HepG2 (cell line): ENCODE results near the gene RABGAP1L. TPM values are rescaled to one million over a fixed set of nuclear protein-coding genes. Genes with fewer than 3 reads are reported as not detected.

Source experiments
- ARNT2 ChIP-seq: sonication (generic); formaldehyde crosslinking; IDR thresholded peaks from 2 replicates; pipeline ENCODE4 v1.8.0; 2022; ENCODE audit warnings: mild to moderate bottlenecking, low read depth, missing genetic modification reagents, moderate library complexity
- EHMT2 ChIP-seq: fragments of 200-600 bp; sonication (generic); IDR thresholded peaks from 2 replicates; pipeline ENCODE4 v1.7.0; 2017; ENCODE audit warnings: antibody characterized with exemption, low read depth, low read length, borderline replicate concordance
- SMYD3 ChIP-seq: sonication (generic); formaldehyde crosslinking; IDR thresholded peaks from 2 replicates; pipeline ENCODE4 v1.8.1; 2023; ENCODE audit warnings: mild to moderate bottlenecking, missing genetic modification reagents
- SRF ChIP-seq: IDR thresholded peaks from 2 replicates; pipeline ENCODE4 v1.6.1; 2011; ENCODE audit warnings: mild to moderate bottlenecking, low read depth, low read length, moderate library complexity
- ZBTB42 ChIP-seq: sonication (generic); formaldehyde crosslinking; IDR thresholded peaks from 2 replicates; pipeline ENCODE4 v1.5.0; 2020; ENCODE audit warnings: mild to moderate bottlenecking, missing genetic modification reagents
- ZNF256 ChIP-seq: sonication (generic); formaldehyde crosslinking; conservative IDR thresholded peaks from 2 replicates; pipeline ENCODE4 v1.4.0; 2020; ENCODE audit warnings: missing genetic modification reagents
- ZNF616 ChIP-seq: sonication (generic); formaldehyde crosslinking; IDR thresholded peaks from 2 replicates; pipeline ENCODE4 v1.5.0; 2020; ENCODE audit warnings: low read depth, mild to moderate bottlenecking, missing genetic modification reagents
- polyA plus RNA-seq, 8 experiments: library from polyadenylated mRNA; depleted of rRNA in 3 of 8; stranded (reverse) in 7 of 8; unstranded in 1 of 8; fragments of >200 nt; fragmentation: Illumina TruSeq in 4 of 8; extraction: Trizol in 4 of 8; gene quantifications; 2 replicates each; pipeline versions ENCODE4 v1.2.1 to v1.2.3, GENCODE V29; 2011 to 2016; ENCODE audit warnings: low read depth in 4 of 8, missing spikeins in 1 of 8, mixed read lengths in 1 of 8; ENCODE audit not compliant: insufficient read depth in 1 of 8
- total RNA-seq, 5 experiments: library from RNA; depleted of rRNA; stranded (reverse); fragments of >200 nt; fragmentation: Illumina TruSeq; extraction: Trizol; gene quantifications; 2 replicates each; pipeline ENCODE4 v1.2.3, GENCODE V29; 2016; ENCODE audit warnings: low read depth in 1 of 5
- TF ChIP-seq, protein P1 (sequence below), 2 experiments: fragments of 450-650 bp in 1 of 2; sonication (generic) in 1 of 2; formaldehyde crosslinking in 1 of 2; IDR thresholded peaks; 2 replicates each; pipeline versions ENCODE4 v1.6.1 to v1.8.0; 2016 to 2022; ENCODE audit warnings: antibody characterized with exemption in 1 of 2, mild to moderate bottlenecking in 1 of 2, missing genetic modification reagents in 1 of 2
- TF ChIP-seq, protein P2 (sequence below): sonication (generic); formaldehyde crosslinking; IDR thresholded peaks from 2 replicates; pipeline ENCODE4 v1.5.0; 2020; ENCODE audit warnings: missing genetic modification reagents, mild to moderate bottlenecking, borderline replicate concordance
- TF ChIP-seq, protein P3 (sequence below): sonication (generic); formaldehyde crosslinking; conservative IDR thresholded peaks from 2 replicates; pipeline ENCODE4 v1.4.0; 2020; ENCODE audit warnings: missing genetic modification reagents
- TF ChIP-seq, protein P4 (sequence below): sonication (generic); formaldehyde crosslinking; IDR thresholded peaks from 2 replicates; pipeline ENCODE4 v1.9.0; 2021; ENCODE audit warnings: missing genetic modification reagents, borderline replicate concordance

The RABGAP1L gene
- total and polyA plus RNA-seq, 2 of the 13 experiments (the other 11 are each of a cell fraction or from before 2014, with no cell fraction given): 7.9 to 22.6 TPM

DNA sequence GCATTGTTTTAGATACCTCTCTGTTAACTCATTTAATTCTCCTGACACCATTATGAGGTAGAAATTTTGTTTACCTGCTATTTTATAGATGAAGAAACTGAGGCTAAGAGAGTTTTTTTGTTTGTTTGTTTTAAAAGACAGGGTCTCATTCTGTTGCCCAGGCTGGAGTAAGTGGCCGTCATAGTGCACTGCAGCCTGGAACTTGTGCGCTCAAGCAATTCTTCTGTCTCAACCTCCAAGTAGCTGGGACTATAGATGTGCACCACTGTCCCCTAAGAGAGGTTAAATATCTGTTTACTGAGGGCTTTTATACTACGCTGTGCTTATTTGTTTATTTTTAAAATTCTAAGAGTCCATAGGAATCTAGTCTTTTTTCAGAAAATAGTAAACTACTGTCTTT lies 796.8 kb downstream of the RABGAP1L start (continued):
- TF ChIP-seq, protein P1, sequence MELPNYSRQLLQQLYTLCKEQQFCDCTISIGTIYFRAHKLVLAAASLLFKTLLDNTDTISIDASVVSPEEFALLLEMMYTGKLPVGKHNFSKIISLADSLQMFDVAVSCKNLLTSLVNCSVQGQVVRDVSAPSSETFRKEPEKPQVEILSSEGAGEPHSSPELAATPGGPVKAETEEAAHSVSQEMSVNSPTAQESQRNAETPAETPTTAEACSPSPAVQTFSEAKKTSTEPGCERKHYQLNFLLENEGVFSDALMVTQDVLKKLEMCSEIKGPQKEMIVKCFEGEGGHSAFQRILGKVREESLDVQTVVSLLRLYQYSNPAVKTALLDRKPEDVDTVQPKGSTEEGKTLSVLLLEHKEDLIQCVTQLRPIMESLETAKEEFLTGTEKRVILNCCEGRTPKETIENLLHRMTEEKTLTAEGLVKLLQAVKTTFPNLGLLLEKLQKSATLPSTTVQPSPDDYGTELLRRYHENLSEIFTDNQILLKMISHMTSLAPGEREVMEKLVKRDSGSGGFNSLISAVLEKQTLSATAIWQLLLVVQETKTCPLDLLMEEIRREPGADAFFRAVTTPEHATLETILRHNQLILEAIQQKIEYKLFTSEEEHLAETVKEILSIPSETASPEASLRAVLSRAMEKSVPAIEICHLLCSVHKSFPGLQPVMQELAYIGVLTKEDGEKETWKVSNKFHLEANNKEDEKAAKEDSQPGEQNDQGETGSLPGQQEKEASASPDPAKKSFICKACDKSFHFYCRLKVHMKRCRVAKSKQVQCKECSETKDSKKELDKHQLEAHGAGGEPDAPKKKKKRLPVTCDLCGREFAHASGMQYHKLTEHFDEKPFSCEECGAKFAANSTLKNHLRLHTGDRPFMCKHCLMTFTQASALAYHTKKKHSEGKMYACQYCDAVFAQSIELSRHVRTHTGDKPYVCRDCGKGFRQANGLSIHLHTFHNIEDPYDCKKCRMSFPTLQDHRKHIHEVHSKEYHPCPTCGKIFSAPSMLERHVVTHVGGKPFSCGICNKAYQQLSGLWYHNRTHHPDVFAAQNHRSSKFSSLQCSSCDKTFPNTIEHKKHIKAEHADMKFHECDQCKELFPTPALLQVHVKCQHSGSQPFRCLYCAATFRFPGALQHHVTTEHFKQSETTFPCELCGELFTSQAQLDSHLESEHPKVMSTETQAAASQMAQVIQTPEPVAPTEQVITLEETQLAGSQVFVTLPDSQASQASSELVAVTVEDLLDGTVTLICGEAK (IDR thresholded peaks at IDR 0.05): no peak
- TF ChIP-seq, protein P1 (CRISPR knock-in tag; IDR thresholded peaks at IDR 0.05): no peak
- no peak for TF ChIP-seq ZNF616
- TF ChIP-seq, protein P2, sequence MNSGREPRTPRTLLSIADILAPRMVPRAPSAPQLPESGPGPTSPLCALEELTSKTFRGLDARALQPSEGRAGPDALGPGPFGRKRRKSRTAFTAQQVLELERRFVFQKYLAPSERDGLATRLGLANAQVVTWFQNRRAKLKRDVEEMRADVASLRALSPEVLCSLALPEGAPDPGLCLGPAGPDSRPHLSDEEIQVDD (CRISPR knock-in tag): no peak
- TF ChIP-seq ZNF256 (CRISPR knock-in tag): no peak
- TF ChIP-seq, protein P3, sequence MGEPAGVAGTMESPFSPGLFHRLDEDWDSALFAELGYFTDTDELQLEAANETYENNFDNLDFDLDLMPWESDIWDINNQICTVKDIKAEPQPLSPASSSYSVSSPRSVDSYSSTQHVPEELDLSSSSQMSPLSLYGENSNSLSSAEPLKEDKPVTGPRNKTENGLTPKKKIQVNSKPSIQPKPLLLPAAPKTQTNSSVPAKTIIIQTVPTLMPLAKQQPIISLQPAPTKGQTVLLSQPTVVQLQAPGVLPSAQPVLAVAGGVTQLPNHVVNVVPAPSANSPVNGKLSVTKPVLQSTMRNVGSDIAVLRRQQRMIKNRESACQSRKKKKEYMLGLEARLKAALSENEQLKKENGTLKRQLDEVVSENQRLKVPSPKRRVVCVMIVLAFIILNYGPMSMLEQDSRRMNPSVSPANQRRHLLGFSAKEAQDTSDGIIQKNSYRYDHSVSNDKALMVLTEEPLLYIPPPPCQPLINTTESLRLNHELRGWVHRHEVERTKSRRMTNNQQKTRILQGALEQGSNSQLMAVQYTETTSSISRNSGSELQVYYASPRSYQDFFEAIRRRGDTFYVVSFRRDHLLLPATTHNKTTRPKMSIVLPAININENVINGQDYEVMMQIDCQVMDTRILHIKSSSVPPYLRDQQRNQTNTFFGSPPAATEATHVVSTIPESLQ: no peak
- TF ChIP-seq SRF: no peak
- TF ChIP-seq ARNT2 (CRISPR knock-in tag): no peak
- TF ChIP-seq, protein P4, sequence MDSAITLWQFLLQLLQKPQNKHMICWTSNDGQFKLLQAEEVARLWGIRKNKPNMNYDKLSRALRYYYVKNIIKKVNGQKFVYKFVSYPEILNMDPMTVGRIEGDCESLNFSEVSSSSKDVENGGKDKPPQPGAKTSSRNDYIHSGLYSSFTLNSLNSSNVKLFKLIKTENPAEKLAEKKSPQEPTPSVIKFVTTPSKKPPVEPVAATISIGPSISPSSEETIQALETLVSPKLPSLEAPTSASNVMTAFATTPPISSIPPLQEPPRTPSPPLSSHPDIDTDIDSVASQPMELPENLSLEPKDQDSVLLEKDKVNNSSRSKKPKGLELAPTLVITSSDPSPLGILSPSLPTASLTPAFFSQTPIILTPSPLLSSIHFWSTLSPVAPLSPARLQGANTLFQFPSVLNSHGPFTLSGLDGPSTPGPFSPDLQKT (CRISPR knock-in tag): no peak
- TF ChIP-seq ZBTB42: no peak
- TF ChIP-seq SMYD3: no peak
- TF ChIP-seq EHMT2: no peak
